ENCODE measurements around the gene AZU1.
"Not testable (repeated sequence)": the region's sequence is repeated elsewhere in the genome, so short reads cannot be mapped to it uniquely, and the experiment has no call there.

The AZU1 gene

GRCh38 chr19:816500-816857 lies 11.2 kb upstream of the AZU1 start:
- no peak overlapping the region for H3K9ac ChIP-seq (ENCODE audit: low read depth in 1 of 2, low read length in 2 of 2)
- peaks cover under 1 to 7% of the 10 kb centered on the region in 2 donors for H3K36me3 ChIP-seq (ENCODE audit: control insufficient read depth in 1 of 2, insufficient read depth in 2 of 2, low read length in 2 of 2)
- no peaks in the 10 kb centered on the region for H3K4me1 ChIP-seq (ENCODE audit: control insufficient read depth in 1 of 2, insufficient read depth in 2 of 2, low read length in 2 of 2)

GRCh38 chr19:820212-820611 lies 7.4 kb upstream of the AZU1 start:
- H3K27me3 ChIP-seq (ENCODE audit: control insufficient read depth in 1 of 2, insufficient read depth in 2 of 2, low read length in 2 of 2); H3K27ac ChIP-seq (ENCODE audit: low read depth, low read length); H3K4me1 ChIP-seq (ENCODE audit: control insufficient read depth in 1 of 2, insufficient read depth in 2 of 2, low read length in 2 of 2); H3K36me3 ChIP-seq (ENCODE audit: control insufficient read depth in 1 of 2, insufficient read depth in 2 of 2, low read length in 2 of 2); H3K4me3 ChIP-seq (ENCODE audit: low read depth in 1 of 2, low read length in 2 of 2); H3K9ac ChIP-seq (ENCODE audit: low read depth in 1 of 2, low read length in 2 of 2); H3K9me3 ChIP-seq (ENCODE audit: control insufficient read depth in 1 of 2, low read length in 2 of 2): not testable (repeated sequence)

More at GRCh38 chr19:816500-816857, 11.2 kb upstream of the AZU1 start:
- H3K27ac ChIP-seq (ENCODE audit: low read depth, low read length), result no peak overlapping the region
- H3K4me3 ChIP-seq (ENCODE audit: low read depth in 1 of 2, low read length in 2 of 2), result no peak overlapping the region
- H3K9me3 ChIP-seq (ENCODE audit: control insufficient read depth in 1 of 2, low read length in 2 of 2), result no peaks in the 10 kb centered on the region
- no peaks in the 10 kb centered on the region for H3K27me3 ChIP-seq (ENCODE audit: control insufficient read depth in 1 of 2, insufficient read depth in 2 of 2, low read length in 2 of 2)

- no peaks in the 10 kb centered on the region for H3K4me1 ChIP-seq (ENCODE audit: control insufficient read depth in 1 of 2, insufficient read depth in 2 of 2, low read length in 2 of 2)
- H3K9ac ChIP-seq (ENCODE audit: low read depth in 1 of 2, low read length in 2 of 2), result no peak overlapping the region
- H3K27me3 ChIP-seq (ENCODE audit: control insufficient read depth in 1 of 2, insufficient read depth in 2 of 2, low read length in 2 of 2), result peaks cover 6 to 7% of the 10 kb centered on the region in 2 donors
- H3K27ac ChIP-seq (ENCODE audit: low read depth, low read length), result no peak overlapping the region
- H3K36me3 ChIP-seq (ENCODE audit: control insufficient read depth in 1 of 2, insufficient read depth in 2 of 2, low read length in 2 of 2), result no peaks in the 10 kb centered on the region
- H3K9me3 ChIP-seq (ENCODE audit: control insufficient read depth in 1 of 2, low read length in 2 of 2), result no peaks in the 10 kb centered on the region
- no peak overlapping the region for H3K4me3 ChIP-seq (ENCODE audit: low read depth in 1 of 2, low read length in 2 of 2)
Measured at GRCh38 chr19:821231-821824, 6.3 kb upstream of the AZU1 start.

- Histone ChIP-seq H3K27me3 (ENCODE audit: control insufficient read depth in 1 of 2, insufficient read depth in 2 of 2, low read length in 2 of 2) (peaks cover 6 to 7% of the 10 kb centered on the region in 2 donors), H3K27ac (ENCODE audit: low read depth, low read length) (no peak within 1 kb of the TSS)
Measured at GRCh38 chr19:821825-822503, 5.7 kb upstream of the AZU1 start, which contains the start of gene PLPPR3. TSS of gene PLPPR3 (minus strand) at chr19:821955. CDS start at chr19:821559, 396 bp downstream.

GRCh38 chr19:823565-824121 lies 4.0 kb upstream of the AZU1 start:
- no peaks in the 10 kb centered on the region for H3K36me3 ChIP-seq (ENCODE audit: control insufficient read depth in 1 of 2, insufficient read depth in 2 of 2, low read length in 2 of 2)
- no peaks in the 10 kb centered on the region for H3K9me3 ChIP-seq (ENCODE audit: control insufficient read depth in 1 of 2, low read length in 2 of 2)
- peaks cover 6 to 13% of the 10 kb centered on the region in 2 donors for H3K27me3 ChIP-seq (ENCODE audit: control insufficient read depth in 1 of 2, insufficient read depth in 2 of 2, low read length in 2 of 2)

More at GRCh38 chr19:821825-822503, 5.7 kb upstream of the AZU1 start, which contains the start of gene PLPPR3:
- Histone ChIP-seq H3K4me1 (ENCODE audit: control insufficient read depth in 1 of 2, insufficient read depth in 2 of 2, low read length in 2 of 2) (no peaks in the 10 kb centered on the region), H3K4me3 (ENCODE audit: low read depth in 1 of 2, low read length in 2 of 2) (no peak within 1 kb of the TSS), H3K9me3 (ENCODE audit: control insufficient read depth in 1 of 2, low read length in 2 of 2) (no peaks in the 10 kb centered on the region), H3K36me3 (ENCODE audit: control insufficient read depth in 1 of 2, insufficient read depth in 2 of 2, low read length in 2 of 2) (no peaks in the 10 kb centered on the region), H3K9ac (ENCODE audit: low read depth in 1 of 2, low read length in 2 of 2) (no peak within 1 kb of the TSS)

GRCh38 chr19:824885-825284 lies 2.8 kb upstream of the AZU1 start:
- no peaks in the 10 kb centered on the region for H3K36me3 ChIP-seq (ENCODE audit: control insufficient read depth in 1 of 2, insufficient read depth in 2 of 2, low read length in 2 of 2)
- no peaks in the 10 kb centered on the region for H3K4me1 ChIP-seq (ENCODE audit: control insufficient read depth in 1 of 2, insufficient read depth in 2 of 2, low read length in 2 of 2)
- peaks cover 6 to 16% of the 10 kb centered on the region in 2 donors for H3K27me3 ChIP-seq (ENCODE audit: control insufficient read depth in 1 of 2, insufficient read depth in 2 of 2, low read length in 2 of 2)
- no peaks in the 10 kb centered on the region for H3K9me3 ChIP-seq (ENCODE audit: control insufficient read depth in 1 of 2, low read length in 2 of 2)
- H3K4me3 ChIP-seq (ENCODE audit: low read depth in 1 of 2, low read length in 2 of 2), result no peak overlapping the region
- no peak overlapping the region for H3K27ac ChIP-seq (ENCODE audit: low read depth, low read length)
- no peak overlapping the region for H3K9ac ChIP-seq (ENCODE audit: low read depth in 1 of 2, low read length in 2 of 2)

More at GRCh38 chr19:823565-824121, 4.0 kb upstream of the AZU1 start:
- no peaks in the 10 kb centered on the region for H3K4me1 ChIP-seq (ENCODE audit: control insufficient read depth in 1 of 2, insufficient read depth in 2 of 2, low read length in 2 of 2)
- no peak overlapping the region for H3K9ac ChIP-seq (ENCODE audit: low read depth in 1 of 2, low read length in 2 of 2)
- no peak overlapping the region for H3K27ac ChIP-seq (ENCODE audit: low read depth, low read length)
- no peak overlapping the region for H3K4me3 ChIP-seq (ENCODE audit: low read depth in 1 of 2, low read length in 2 of 2)

GRCh38 chr19:825897-826644 lies 1.6 kb upstream of the AZU1 start:
- H3K27me3 ChIP-seq (ENCODE audit: control insufficient read depth in 1 of 2, insufficient read depth in 2 of 2, low read length in 2 of 2), result peaks cover 6 to 20% of the 10 kb centered on the region in 2 donors

GRCh38 chr19:827314-827709 lies 325 bp upstream of the AZU1 start:
- H3K9me3 ChIP-seq (ENCODE audit: control insufficient read depth in 1 of 2, low read length in 2 of 2), result no peaks in the 10 kb centered on the region
- H3K4me1 ChIP-seq (ENCODE audit: control insufficient read depth in 1 of 2, insufficient read depth in 2 of 2, low read length in 2 of 2), result no peaks in the 10 kb centered on the region
- H3K27ac ChIP-seq (ENCODE audit: low read depth, low read length), result no peak overlapping the region
- no peak overlapping the region for H3K4me3 ChIP-seq (ENCODE audit: low read depth in 1 of 2, low read length in 2 of 2)
- no peak overlapping the region for H3K9ac ChIP-seq (ENCODE audit: low read depth in 1 of 2, low read length in 2 of 2)
- H3K36me3 ChIP-seq (ENCODE audit: control insufficient read depth in 1 of 2, insufficient read depth in 2 of 2, low read length in 2 of 2), result no peaks in the 10 kb centered on the region
- H3K27me3 ChIP-seq (ENCODE audit: control insufficient read depth in 1 of 2, insufficient read depth in 2 of 2, low read length in 2 of 2), result peaks cover 6 to 29% of the 10 kb centered on the region in 2 donors

More at GRCh38 chr19:825897-826644, 1.6 kb upstream of the AZU1 start:
- H3K4me3 ChIP-seq (ENCODE audit: low read depth in 1 of 2, low read length in 2 of 2), result no peak overlapping the region
- H3K9me3 ChIP-seq (ENCODE audit: control insufficient read depth in 1 of 2, low read length in 2 of 2), result no peaks in the 10 kb centered on the region
- no peak overlapping the region for H3K9ac ChIP-seq (ENCODE audit: low read depth in 1 of 2, low read length in 2 of 2)
- H3K36me3 ChIP-seq (ENCODE audit: control insufficient read depth in 1 of 2, insufficient read depth in 2 of 2, low read length in 2 of 2), result no peaks in the 10 kb centered on the region
- H3K4me1 ChIP-seq (ENCODE audit: control insufficient read depth in 1 of 2, insufficient read depth in 2 of 2, low read length in 2 of 2), result no peaks in the 10 kb centered on the region
- no peak overlapping the region for H3K27ac ChIP-seq (ENCODE audit: low read depth, low read length)

- Histone ChIP-seq H3K4me1 (ENCODE audit: control insufficient read depth in 1 of 2, insufficient read depth in 2 of 2, low read length in 2 of 2) (no peaks in the 10 kb centered on the region), H3K27ac (ENCODE audit: low read depth, low read length) (no peak overlapping the region), H3K4me3 (ENCODE audit: low read depth in 1 of 2, low read length in 2 of 2) (no peak overlapping the region), H3K9me3 (ENCODE audit: control insufficient read depth in 1 of 2, low read length in 2 of 2) (no peaks in the 10 kb centered on the region), H3K27me3 (ENCODE audit: control insufficient read depth in 1 of 2, insufficient read depth in 2 of 2, low read length in 2 of 2) (peaks cover 0 to 24% of the 10 kb centered on the region in 2 donors), H3K36me3 (ENCODE audit: control insufficient read depth in 1 of 2, insufficient read depth in 2 of 2, low read length in 2 of 2) (no peaks in the 10 kb centered on the region), H3K9ac (ENCODE audit: low read depth in 1 of 2, low read length in 2 of 2) (no peak overlapping the region)
Measured at GRCh38 chr19:829129-829758, 1.6 kb downstream of the AZU1 start.

Measured in duodenal mucosa (tissue), 2 donors.